HCT116 (cell line): Measurements from ENCODE around the gene MAGED4B. TPM values are rescaled to one million over a fixed set of nuclear protein-coding genes. Genes with fewer than 3 reads are reported as not detected.

Experiments used
- ATAC-seq: fragments of 200-7000 bp; cut with Tn5 transposase; 2 replicates; pipeline ENCODE4 v1.9.1; 2020; ENCODE audit warnings: mild to moderate bottlenecking, moderate library complexity
- BruUV-seq: library from RNA; stranded (reverse); fragments of 400-500 nt; replicated peaks from 2 replicates; lab custom pipeline; 2021; lab: Mats Ljungman, UMichigan
- CTCF ChIA-PET: fragments of 300-600 bp; sonication (Branson Sonifier 250); formaldehyde crosslinking; loops from one replicate; lab custom pipeline; 2021; ENCODE audit warnings: antibody characterized with exemption; lab: Charles Lee
- POLR2A ChIA-PET: fragments of 300-600, 350-600 bp; sonication (Branson Sonifier 250); formaldehyde crosslinking; loops from one replicate; lab custom pipeline; 2021; ENCODE audit warnings: antibody characterized with exemption; lab: Charles Lee
- RAD21 ChIA-PET, 2 experiments: fragments of 300-600 bp; sonication (Branson Sonifier 250); formaldehyde crosslinking; loops; one replicate each; lab custom pipeline; 2023; ENCODE audit warnings: low total read pairs in 2 of 2; ENCODE audit not compliant: uncharacterized antibody in 2 of 2, unreplicated experiment in 2 of 2, low non-redundant PET in 1 of 2; lab: Charles Lee
- DNase-seq: peaks from one replicate; pipeline ENCODE4 v3.0.0-alpha.2; 2010; ENCODE audit warnings: low read depth, low spot score
- H2AFZ ChIP-seq: fragments of 200-600 bp; shearing (Covaris generic), sonication (generic); 2 replicates; pipeline ENCODE4 v1.6.1; 2017; ENCODE audit warnings: low read depth, mixed run types, mixed read lengths, antibody characterized with exemption, low read length; ENCODE audit not compliant: poor library complexity, severe bottlenecking
- H3K27ac ChIP-seq: 2 replicates; pipeline ENCODE4 v1.5.1; 2012; ENCODE audit warnings: low read depth, low read length
- H3K27me3 ChIP-seq: fragments of 200-600 bp; sonication (generic); 2 replicates; pipeline ENCODE4 v1.6.1; 2016; ENCODE audit warnings: mixed run types, low read length, mixed read lengths; ENCODE audit not compliant: insufficient read depth
- H3K36me3 ChIP-seq, 2 experiments: fragments of 200-500 bp in 1 of 2; fragments of 200-600 bp in 1 of 2; sonication (Bioruptor generic) in 1 of 2; sonication (generic) in 1 of 2; 2 replicates each; pipeline versions ENCODE4 v1.5.1 to v1.6.1; 2014 to 2016; ENCODE audit warnings: low read length in 2 of 2, inconsistent platforms in 1 of 2, mixed read lengths in 1 of 2, mixed run types in 1 of 2; ENCODE audit not compliant: insufficient read depth in 2 of 2, control insufficient read depth in 1 of 2
- H3K4me1 ChIP-seq, 2 experiments: fragments of 200-600 bp in 1 of 2; sonication (generic) in 1 of 2; 2 replicates each; pipeline versions ENCODE4 v1.5.1 to v1.6.1; 2012 to 2017; ENCODE audit warnings: low read length in 2 of 2, inconsistent platforms in 1 of 2, mild to moderate bottlenecking in 1 of 2, mixed read lengths in 1 of 2, mixed run types in 1 of 2, moderate library complexity in 1 of 2; ENCODE audit not compliant: insufficient read depth in 2 of 2, control insufficient read depth in 1 of 2
- H3K4me2 ChIP-seq: fragments of 200-600 bp; sonication (generic); 2 replicates; pipeline ENCODE4 v1.6.1; 2017; ENCODE audit warnings: mixed run types, low read length, mixed read lengths
- H3K4me3 ChIP-seq, 2 experiments: fragments of 200-600 bp in 1 of 2; sonication (generic) in 1 of 2; replicated peaks in 1 of 2; 2 replicates each; pipeline ENCODE4 v1.5.1; 2011 to 2016; ENCODE audit warnings: low read length in 2 of 2, control low read depth in 1 of 2, low read depth in 1 of 2, mild to moderate bottlenecking in 1 of 2, mixed read lengths in 1 of 2, mixed run types in 1 of 2
- H3K79me2 ChIP-seq: fragments of 200-600 bp; sonication (generic); 2 replicates; pipeline ENCODE4 v1.6.1; 2017; ENCODE audit warnings: mild to moderate bottlenecking, mixed run types, low read length, moderate library complexity, mixed read lengths; ENCODE audit not compliant: insufficient read depth
- H3K9ac ChIP-seq: fragments of 200-600 bp; sonication (generic); 2 replicates; pipeline ENCODE4 v1.6.1; 2016; ENCODE audit warnings: low read length, mixed read lengths
- H3K9me2 ChIP-seq: fragments of 200-600 bp; sonication (generic), shearing (Covaris generic); 2 replicates; pipeline ENCODE4 v1.6.1; 2017; ENCODE audit warnings: mixed run types, mild to moderate bottlenecking, moderate library complexity; ENCODE audit not compliant: insufficient read depth
- H3K9me3 ChIP-seq, 2 experiments: fragments of 200-500 bp in 1 of 2; fragments of 200-600 bp in 1 of 2; sonication (Bioruptor generic) in 1 of 2; sonication (generic) in 1 of 2; 2 replicates each; pipeline ENCODE4 v1.6.1; 2014 to 2017; ENCODE audit warnings: low read length in 2 of 2, mixed read lengths in 2 of 2, inconsistent platforms in 1 of 2, low read depth in 1 of 2, mild to moderate bottlenecking in 1 of 2, mixed run types in 1 of 2, moderate library complexity in 1 of 2; ENCODE audit not compliant: control insufficient read depth in 1 of 2, insufficient read depth in 1 of 2
- H4K20me1 ChIP-seq: fragments of 200-600 bp; sonication (generic), shearing (Covaris generic); 2 replicates; pipeline ENCODE4 v1.6.1; 2017; ENCODE audit warnings: mixed run types, mild to moderate bottlenecking, moderate library complexity; ENCODE audit not compliant: insufficient read depth
- CBX3 ChIP-seq: IDR thresholded peaks from 2 replicates; pipeline ENCODE4 v1.6.1; 2012; ENCODE audit warnings: low read depth
- CEBPB ChIP-seq: IDR thresholded peaks from 2 replicates; pipeline ENCODE4 v1.6.1; 2012; ENCODE audit warnings: low read depth
- EGR1 ChIP-seq: IDR thresholded peaks from 2 replicates; pipeline ENCODE4 v1.6.1; 2012; ENCODE audit warnings: low read depth
- EZH2 ChIP-seq: fragments of 200-600 bp; sonication (generic); IDR thresholded peaks from 2 replicates; pipeline ENCODE4 v1.6.1; 2017; ENCODE audit warnings: antibody characterized with exemption, mixed run types
- EZH2phosphoT487 ChIP-seq: fragments of 200-600 bp; IDR thresholded peaks from 2 replicates; pipeline ENCODE4 v1.6.1; 2018; ENCODE audit warnings: antibody characterized with exemption, borderline replicate concordance
- FOSL1 ChIP-seq: IDR thresholded peaks from 2 replicates; pipeline ENCODE4 v1.6.1; 2012; ENCODE audit warnings: low read depth
- JUND ChIP-seq: IDR thresholded peaks from 2 replicates; pipeline ENCODE4 v1.6.1; 2012
- POLR2A ChIP-seq: IDR thresholded peaks from 2 replicates; pipeline ENCODE4 v1.7.0; 2011; ENCODE audit warnings: borderline replicate concordance; ENCODE audit not compliant: insufficient read depth, insufficient read length; ENCODE audit errors: extremely low read depth
- SIN3A ChIP-seq: IDR thresholded peaks from 2 replicates; pipeline ENCODE4 v1.6.1; 2012; ENCODE audit warnings: low read depth
- SRF ChIP-seq: IDR thresholded peaks from 2 replicates; pipeline ENCODE4 v1.6.1; 2012; ENCODE audit warnings: low read depth
- TCF7L2 ChIP-seq: IDR thresholded peaks from 2 replicates; pipeline ENCODE4 v1.7.0; 2011; ENCODE audit warnings: borderline replicate concordance, inconsistent platforms; ENCODE audit not compliant: insufficient read depth, insufficient read length; ENCODE audit errors: extremely low read depth
- YY1 ChIP-seq: IDR thresholded peaks from 2 replicates; pipeline ENCODE4 v1.6.1; 2011; ENCODE audit warnings: low read length, low read depth, moderate library complexity, mild to moderate bottlenecking; ENCODE audit not compliant: insufficient replicate concordance; ENCODE audit errors: extremely low read depth
- ZFX ChIP-seq: fragments of 450-650 bp; IDR thresholded peaks from 2 replicates; pipeline ENCODE4 v1.6.1; 2017
- ZNF274 ChIP-seq: fragments of 200-500 bp; sonication (Bioruptor generic); IDR thresholded peaks from 2 replicates; pipeline ENCODE4 v1.6.1; 2014; ENCODE audit warnings: mild to moderate bottlenecking, low read depth, low read length, inconsistent platforms
- intact Hi-C: fragments of 100-400 bp; cut with micrococcal nuclease; formaldehyde crosslinking; loops from 2 replicates; pipeline ENCODE4 v1.10.0; 2022
- total RNA-seq: library from RNA; stranded (reverse); gene quantifications from one replicate; pipeline ENCODE4 v1.2.1, GENCODE V29; 2021; ENCODE audit not compliant: unreplicated experiment
- TF ChIP-seq, protein P1 (sequence below): IDR thresholded peaks from 2 replicates; pipeline ENCODE4 v1.6.1; 2012; ENCODE audit warnings: low read depth
- TF ChIP-seq, protein P2 (sequence below): IDR thresholded peaks from 2 replicates; pipeline ENCODE4 v1.6.1; 2012
- TF ChIP-seq, protein P3 (sequence below): IDR thresholded peaks from 2 replicates; pipeline ENCODE4 v1.6.1; 2012

MAGED4B gene
- total RNA-seq, 1 experiment from 2014 or later, result 0.52 TPM

DNA sequence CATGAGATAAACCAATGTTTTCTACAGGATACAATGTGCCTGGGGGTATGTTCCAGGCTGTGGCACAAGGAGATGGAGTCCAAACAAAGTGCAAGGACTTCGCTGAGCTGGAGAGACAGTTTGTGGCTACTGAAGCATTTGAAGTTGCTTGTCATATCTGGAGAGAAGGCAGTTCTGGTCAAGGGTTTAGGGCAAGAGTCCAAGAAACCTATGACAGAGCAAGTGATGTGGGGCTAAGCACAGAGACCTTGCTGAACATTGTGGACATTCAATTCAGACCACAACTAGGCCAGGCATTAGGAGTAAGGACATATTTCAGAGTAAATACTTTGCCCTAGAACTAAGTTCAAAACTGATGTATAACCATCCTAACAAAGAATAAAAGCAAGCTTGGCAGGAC, 34.8 kb downstream of the MAGED4B start:
- Histone ChIP-seq H3K36me3 (no peaks in the 10 kb centered on the region), H2AFZ (no peak overlapping the region), H3K79me2 (no peaks in the 10 kb centered on the region), H3K4me2 (no peak overlapping the region), H3K4me1 (no peaks in the 10 kb centered on the region), H4K20me1 (no peaks in the 10 kb centered on the region), H3K9ac (no peak overlapping the region), H3K27me3 (peaks cover 8% of the 10 kb centered on the region; the same call in 1 of the 2 replicates), H3K9me2 (no peaks in the 10 kb centered on the region), H3K27ac (no peak overlapping the region), H3K9me3 (no peaks in the 10 kb centered on the region), H3K4me3 (no peak overlapping the region)
- ChIA-PET RAD21 (no interaction called here), POLR2A (no interaction called here), CTCF (no interaction called here)
- intact Hi-C loops, result no loop called here
- TF ChIP-seq YY1, result no peak
- no peak for TF ChIP-seq ZFX
- TF ChIP-seq, protein P1, sequence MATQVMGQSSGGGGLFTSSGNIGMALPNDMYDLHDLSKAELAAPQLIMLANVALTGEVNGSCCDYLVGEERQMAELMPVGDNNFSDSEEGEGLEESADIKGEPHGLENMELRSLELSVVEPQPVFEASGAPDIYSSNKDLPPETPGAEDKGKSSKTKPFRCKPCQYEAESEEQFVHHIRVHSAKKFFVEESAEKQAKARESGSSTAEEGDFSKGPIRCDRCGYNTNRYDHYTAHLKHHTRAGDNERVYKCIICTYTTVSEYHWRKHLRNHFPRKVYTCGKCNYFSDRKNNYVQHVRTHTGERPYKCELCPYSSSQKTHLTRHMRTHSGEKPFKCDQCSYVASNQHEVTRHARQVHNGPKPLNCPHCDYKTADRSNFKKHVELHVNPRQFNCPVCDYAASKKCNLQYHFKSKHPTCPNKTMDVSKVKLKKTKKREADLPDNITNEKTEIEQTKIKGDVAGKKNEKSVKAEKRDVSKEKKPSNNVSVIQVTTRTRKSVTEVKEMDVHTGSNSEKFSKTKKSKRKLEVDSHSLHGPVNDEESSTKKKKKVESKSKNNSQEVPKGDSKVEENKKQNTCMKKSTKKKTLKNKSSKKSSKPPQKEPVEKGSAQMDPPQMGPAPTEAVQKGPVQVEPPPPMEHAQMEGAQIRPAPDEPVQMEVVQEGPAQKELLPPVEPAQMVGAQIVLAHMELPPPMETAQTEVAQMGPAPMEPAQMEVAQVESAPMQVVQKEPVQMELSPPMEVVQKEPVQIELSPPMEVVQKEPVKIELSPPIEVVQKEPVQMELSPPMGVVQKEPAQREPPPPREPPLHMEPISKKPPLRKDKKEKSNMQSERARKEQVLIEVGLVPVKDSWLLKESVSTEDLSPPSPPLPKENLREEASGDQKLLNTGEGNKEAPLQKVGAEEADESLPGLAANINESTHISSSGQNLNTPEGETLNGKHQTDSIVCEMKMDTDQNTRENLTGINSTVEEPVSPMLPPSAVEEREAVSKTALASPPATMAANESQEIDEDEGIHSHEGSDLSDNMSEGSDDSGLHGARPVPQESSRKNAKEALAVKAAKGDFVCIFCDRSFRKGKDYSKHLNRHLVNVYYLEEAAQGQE, result no peak
- TF ChIP-seq TCF7L2, result no peak
- TF ChIP-seq FOSL1, result no peak
- TF ChIP-seq JUND, result no peak
- TF ChIP-seq, protein P2, sequence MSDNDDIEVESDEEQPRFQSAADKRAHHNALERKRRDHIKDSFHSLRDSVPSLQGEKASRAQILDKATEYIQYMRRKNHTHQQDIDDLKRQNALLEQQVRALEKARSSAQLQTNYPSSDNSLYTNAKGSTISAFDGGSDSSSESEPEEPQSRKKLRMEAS, result no peak
- TF ChIP-seq EZH2, result no peak
- no peak for TF ChIP-seq EZH2phosphoT487
- TF ChIP-seq CEBPB, result no peak
- no peak for TF ChIP-seq EGR1
- TF ChIP-seq CBX3, result no peak
- TF ChIP-seq ZNF274, result no peak
- TF ChIP-seq, protein P3, sequence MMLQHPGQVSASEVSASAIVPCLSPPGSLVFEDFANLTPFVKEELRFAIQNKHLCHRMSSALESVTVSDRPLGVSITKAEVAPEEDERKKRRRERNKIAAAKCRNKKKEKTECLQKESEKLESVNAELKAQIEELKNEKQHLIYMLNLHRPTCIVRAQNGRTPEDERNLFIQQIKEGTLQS, result no peak
- TF ChIP-seq POLR2A, result no peak
- TF ChIP-seq SIN3A, result no peak
- TF ChIP-seq SRF, result no peak
- DNase-seq, result no peak
- BruUV-seq, result no TSS peak
- ATAC-seq, result no peak
